GM23338 (cell line): Measurements from ENCODE around the gene NPHP4. TPM values are rescaled to one million over a fixed set of nuclear protein-coding genes. Genes with fewer than 3 reads are reported as not detected.

ENCODE experiments used
- ATAC-seq: fragments of 200-7000 bp; cut with Tn5 transposase; 3 replicates; pipeline ENCODE4 v1.9.1; 2020
- DNase-seq: peaks from one replicate; pipeline ENCODE4 v3.0.0-alpha.2; 2015; ENCODE audit warnings: low spot score
- H2AFZ ChIP-seq: fragments of 200-600 bp; sonication (generic); 2 replicates; pipeline ENCODE4 v1.8.0; 2016; ENCODE audit warnings: antibody characterized with exemption, mild to moderate bottlenecking, moderate library complexity
- H3F3A ChIP-seq: fragments of 200-600 bp; sonication (generic); replicated peaks from 2 replicates; pipeline ENCODE4 v1.8.0; 2017; ENCODE audit warnings: antibody characterized with exemption, mixed run types, low read depth
- H3K27ac ChIP-seq: fragments of 200-600 bp; sonication (generic); 2 replicates; pipeline ENCODE4 v1.6.1; 2016; ENCODE audit warnings: low read depth
- H3K27me3 ChIP-seq: fragments of 200-600 bp; sonication (generic); 2 replicates; pipeline ENCODE4 v1.8.0; 2016; ENCODE audit warnings: mild to moderate bottlenecking, mixed run types, moderate library complexity; ENCODE audit not compliant: insufficient read depth
- H3K36me3 ChIP-seq: fragments of 200-600 bp; sonication (generic); 2 replicates; pipeline ENCODE4 v1.8.0; 2016; ENCODE audit warnings: mild to moderate bottlenecking; ENCODE audit not compliant: insufficient read depth
- H3K4me1 ChIP-seq: fragments of 200-600 bp; sonication (generic); 2 replicates; pipeline ENCODE4 v1.8.0; 2016; ENCODE audit warnings: mild to moderate bottlenecking, moderate library complexity; ENCODE audit not compliant: insufficient read depth
- H3K4me2 ChIP-seq: fragments of 200-600 bp; sonication (generic); 2 replicates; pipeline ENCODE4 v1.7.1; 2017; ENCODE audit warnings: mixed run types
- H3K4me3 ChIP-seq: fragments of 200-600 bp; sonication (generic); 2 replicates; pipeline ENCODE4 v1.6.1; 2016; ENCODE audit warnings: mixed run types
- H3K79me2 ChIP-seq: fragments of 200-600 bp; sonication (generic); replicated peaks from 2 replicates; pipeline ENCODE4 v1.8.0; 2017; ENCODE audit warnings: mild to moderate bottlenecking; ENCODE audit not compliant: insufficient read depth
- H3K9me2 ChIP-seq: fragments of 200-600 bp; sonication (generic); 2 replicates; pipeline ENCODE4 v1.8.0; 2017; ENCODE audit not compliant: insufficient read depth
- H4K20me1 ChIP-seq: fragments of 200-600 bp; sonication (generic); replicated peaks from 2 replicates; pipeline ENCODE4 v1.8.0; 2017; ENCODE audit warnings: mild to moderate bottlenecking; ENCODE audit not compliant: insufficient read depth
- H3K27ac Mint-ChIP-seq: 2 replicates; pipeline ENCODE4 v1.8.0; 2020; ENCODE audit warnings: inconsistent platforms, mild to moderate bottlenecking, moderate library complexity, mixed read lengths
- H3K27me3 Mint-ChIP-seq: 3 replicates; pipeline ENCODE4 v1.8.0; 2022; ENCODE audit warnings: low read depth, mild to moderate bottlenecking, moderate library complexity, mixed read lengths, inconsistent platforms; ENCODE audit not compliant: insufficient read depth, poor library complexity
- H3K36me3 Mint-ChIP-seq: 3 replicates; pipeline ENCODE4 v1.8.0; 2021; ENCODE audit warnings: low read depth, mild to moderate bottlenecking, inconsistent platforms, moderate library complexity, mixed read lengths
- H3K4me1 Mint-ChIP-seq: 3 replicates; pipeline ENCODE4 v1.8.0; 2020; ENCODE audit warnings: mild to moderate bottlenecking, inconsistent platforms, mixed read lengths
- H3K4me3 Mint-ChIP-seq: 3 replicates; pipeline ENCODE4 v1.8.0; 2021; ENCODE audit warnings: moderate library complexity, mild to moderate bottlenecking, inconsistent platforms, mixed read lengths
- H3K9me3 Mint-ChIP-seq: 3 replicates; pipeline ENCODE4 v1.8.0; 2020; ENCODE audit warnings: moderate library complexity, mild to moderate bottlenecking, inconsistent platforms, mixed read lengths
- CREB1 ChIP-seq: fragments of 250-450 bp; sonication (Bioruptor Pico); IDR thresholded peaks from 2 replicates; pipeline ENCODE4 v1.5.0; 2020; ENCODE audit warnings: low read depth, mild to moderate bottlenecking, moderate library complexity
- EZH2 ChIP-seq: fragments of 200-600 bp; sonication (generic); IDR thresholded peaks from one replicate; pipeline ENCODE4 v1.8.0; 2017; ENCODE audit warnings: antibody characterized with exemption, mild to moderate bottlenecking, low read depth; ENCODE audit not compliant: unreplicated experiment
- EZH2phosphoT487 ChIP-seq: fragments of 200-600 bp; sonication (generic); IDR thresholded peaks from one replicate; pipeline ENCODE4 v1.8.1; 2018; ENCODE audit warnings: antibody characterized with exemption; ENCODE audit not compliant: unreplicated experiment
- JUNB ChIP-seq: IDR thresholded peaks from one replicate; pipeline ENCODE4 v1.6.1; 2016; ENCODE audit warnings: antibody characterized with exemption; ENCODE audit not compliant: unreplicated experiment
- NANOG ChIP-seq: IDR thresholded peaks from 2 replicates; pipeline ENCODE4 v1.6.1; 2016; ENCODE audit warnings: antibody characterized with exemption, borderline replicate concordance
- POLR2AphosphoS5 ChIP-seq: IDR thresholded peaks from 2 replicates; pipeline ENCODE4 v1.6.1; 2016; ENCODE audit warnings: antibody characterized with exemption, low read depth
- STAT1 ChIP-seq: IDR thresholded peaks from one replicate; pipeline ENCODE4 v1.6.1; 2016; ENCODE audit warnings: antibody characterized with exemption; ENCODE audit not compliant: unreplicated experiment
- ZNF114 ChIP-seq: fragments of 250-450 bp; sonication (Bioruptor Pico); IDR thresholded peaks from 2 replicates; pipeline ENCODE4 v1.5.0; 2020; ENCODE audit warnings: mild to moderate bottlenecking, moderate library complexity
- ZNF331 ChIP-seq: fragments of 250-450 bp; sonication (Bioruptor Pico); IDR thresholded peaks from 2 replicates; pipeline ENCODE4 v1.5.0; 2020; ENCODE audit warnings: low read depth, mild to moderate bottlenecking, moderate library complexity
- polyA plus RNA-seq: library from polyadenylated mRNA; unstranded; fragments of >200 nt; fragmentation: Nextera tagmentation; extraction: Ambion mirVana; gene quantifications from 2 replicates; pipeline ENCODE4 v1.2.1, GENCODE V29; 2016
- total RNA-seq: library from RNA; depleted of rRNA; stranded (reverse); fragments of >200 nt; shearing (Covaris generic); gene quantifications from 2 replicates; pipeline ENCODE4 v1.2.3, GENCODE V29; 2014
- TF ChIP-seq, protein P1 (sequence below): fragments of 250-450 bp; sonication (Bioruptor Pico); IDR thresholded peaks from 2 replicates; pipeline ENCODE4 v1.5.0; 2020; ENCODE audit warnings: mild to moderate bottlenecking, moderate library complexity
- TF ChIP-seq, protein P2 (sequence below): IDR thresholded peaks from 2 replicates; pipeline ENCODE4 v1.6.1; 2016; ENCODE audit warnings: antibody characterized with exemption
- TF ChIP-seq, protein P3 (sequence below): IDR thresholded peaks from one replicate; pipeline ENCODE4 v1.6.1; 2018; ENCODE audit warnings: antibody characterized with exemption; ENCODE audit not compliant: unreplicated experiment
- TF ChIP-seq, protein P4 (sequence below), 2 experiments: fragments of 200-600 bp in 1 of 2; sonication (generic) in 1 of 2; conservative IDR thresholded peaks; 2 replicates each; pipeline versions ENCODE4 v1.5.1 to v1.6.1; 2016 to 2017; ENCODE audit warnings: antibody characterized with exemption in 2 of 2, low read depth in 2 of 2, mild to moderate bottlenecking in 2 of 2, moderate library complexity in 1 of 2

Gene NPHP4
- total and polyA plus RNA-seq, 2 experiments from 2014 or later: 2.5 to 12.4 TPM

DNA sequence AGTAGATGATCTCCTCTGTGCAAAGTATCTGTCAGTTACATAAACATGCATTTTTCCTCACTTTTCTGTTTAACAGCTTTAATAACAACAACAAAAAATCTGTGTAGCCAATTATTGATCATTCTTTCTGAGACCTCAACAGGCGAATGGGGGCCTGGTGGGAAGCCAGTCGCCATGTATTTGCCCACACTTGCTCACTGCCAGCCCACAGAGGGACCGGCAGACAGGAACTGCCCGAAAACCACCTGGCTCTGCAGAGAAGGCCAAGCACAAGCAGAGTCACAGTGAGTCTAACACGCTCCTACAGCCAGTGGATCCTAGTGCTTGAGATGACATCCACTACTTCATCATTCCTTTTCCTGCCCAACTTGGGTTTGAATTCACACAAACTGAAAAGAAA is 56.1 kb downstream of the NPHP4 start:
- Mint-ChIP-seq H3K36me3 (peaks cover 27% of the 10 kb centered on the region), H3K4me3 (no peak overlapping the region), H3K27me3 (peaks cover 9% of the 10 kb centered on the region), H3K4me1 (peaks cover 17% of the 10 kb centered on the region), H3K9me3 (peaks cover 4% of the 10 kb centered on the region; the same call in 1 of the 3 replicates), H3K27ac (no peak overlapping the region)
- Histone ChIP-seq H3K27me3 (no peaks in the 10 kb centered on the region), H3F3A (no peaks in the 10 kb centered on the region), H3K4me3 (no peak overlapping the region), H3K79me2 (no peaks in the 10 kb centered on the region), H3K36me3 (peaks cover 3% of the 10 kb centered on the region; the same call in 1 of the 2 replicates), H2AFZ (no peak overlapping the region), H3K4me1 (peaks cover 6% of the 10 kb centered on the region; the same call in 1 of the 2 replicates), H3K4me2 (no peak overlapping the region), H3K9me2 (no peaks in the 10 kb centered on the region), H3K27ac (no peak overlapping the region), H4K20me1 (no peaks in the 10 kb centered on the region; the same call in none of the 2 replicates)
- ATAC-seq: no peak
- TF ChIP-seq ZNF331 (CRISPR knock-in tag): no peak
- no peak for TF ChIP-seq ZNF114 (CRISPR knock-in tag)
- no peak for TF ChIP-seq EZH2
- no peak for TF ChIP-seq POLR2AphosphoS5
- TF ChIP-seq, protein P1, sequence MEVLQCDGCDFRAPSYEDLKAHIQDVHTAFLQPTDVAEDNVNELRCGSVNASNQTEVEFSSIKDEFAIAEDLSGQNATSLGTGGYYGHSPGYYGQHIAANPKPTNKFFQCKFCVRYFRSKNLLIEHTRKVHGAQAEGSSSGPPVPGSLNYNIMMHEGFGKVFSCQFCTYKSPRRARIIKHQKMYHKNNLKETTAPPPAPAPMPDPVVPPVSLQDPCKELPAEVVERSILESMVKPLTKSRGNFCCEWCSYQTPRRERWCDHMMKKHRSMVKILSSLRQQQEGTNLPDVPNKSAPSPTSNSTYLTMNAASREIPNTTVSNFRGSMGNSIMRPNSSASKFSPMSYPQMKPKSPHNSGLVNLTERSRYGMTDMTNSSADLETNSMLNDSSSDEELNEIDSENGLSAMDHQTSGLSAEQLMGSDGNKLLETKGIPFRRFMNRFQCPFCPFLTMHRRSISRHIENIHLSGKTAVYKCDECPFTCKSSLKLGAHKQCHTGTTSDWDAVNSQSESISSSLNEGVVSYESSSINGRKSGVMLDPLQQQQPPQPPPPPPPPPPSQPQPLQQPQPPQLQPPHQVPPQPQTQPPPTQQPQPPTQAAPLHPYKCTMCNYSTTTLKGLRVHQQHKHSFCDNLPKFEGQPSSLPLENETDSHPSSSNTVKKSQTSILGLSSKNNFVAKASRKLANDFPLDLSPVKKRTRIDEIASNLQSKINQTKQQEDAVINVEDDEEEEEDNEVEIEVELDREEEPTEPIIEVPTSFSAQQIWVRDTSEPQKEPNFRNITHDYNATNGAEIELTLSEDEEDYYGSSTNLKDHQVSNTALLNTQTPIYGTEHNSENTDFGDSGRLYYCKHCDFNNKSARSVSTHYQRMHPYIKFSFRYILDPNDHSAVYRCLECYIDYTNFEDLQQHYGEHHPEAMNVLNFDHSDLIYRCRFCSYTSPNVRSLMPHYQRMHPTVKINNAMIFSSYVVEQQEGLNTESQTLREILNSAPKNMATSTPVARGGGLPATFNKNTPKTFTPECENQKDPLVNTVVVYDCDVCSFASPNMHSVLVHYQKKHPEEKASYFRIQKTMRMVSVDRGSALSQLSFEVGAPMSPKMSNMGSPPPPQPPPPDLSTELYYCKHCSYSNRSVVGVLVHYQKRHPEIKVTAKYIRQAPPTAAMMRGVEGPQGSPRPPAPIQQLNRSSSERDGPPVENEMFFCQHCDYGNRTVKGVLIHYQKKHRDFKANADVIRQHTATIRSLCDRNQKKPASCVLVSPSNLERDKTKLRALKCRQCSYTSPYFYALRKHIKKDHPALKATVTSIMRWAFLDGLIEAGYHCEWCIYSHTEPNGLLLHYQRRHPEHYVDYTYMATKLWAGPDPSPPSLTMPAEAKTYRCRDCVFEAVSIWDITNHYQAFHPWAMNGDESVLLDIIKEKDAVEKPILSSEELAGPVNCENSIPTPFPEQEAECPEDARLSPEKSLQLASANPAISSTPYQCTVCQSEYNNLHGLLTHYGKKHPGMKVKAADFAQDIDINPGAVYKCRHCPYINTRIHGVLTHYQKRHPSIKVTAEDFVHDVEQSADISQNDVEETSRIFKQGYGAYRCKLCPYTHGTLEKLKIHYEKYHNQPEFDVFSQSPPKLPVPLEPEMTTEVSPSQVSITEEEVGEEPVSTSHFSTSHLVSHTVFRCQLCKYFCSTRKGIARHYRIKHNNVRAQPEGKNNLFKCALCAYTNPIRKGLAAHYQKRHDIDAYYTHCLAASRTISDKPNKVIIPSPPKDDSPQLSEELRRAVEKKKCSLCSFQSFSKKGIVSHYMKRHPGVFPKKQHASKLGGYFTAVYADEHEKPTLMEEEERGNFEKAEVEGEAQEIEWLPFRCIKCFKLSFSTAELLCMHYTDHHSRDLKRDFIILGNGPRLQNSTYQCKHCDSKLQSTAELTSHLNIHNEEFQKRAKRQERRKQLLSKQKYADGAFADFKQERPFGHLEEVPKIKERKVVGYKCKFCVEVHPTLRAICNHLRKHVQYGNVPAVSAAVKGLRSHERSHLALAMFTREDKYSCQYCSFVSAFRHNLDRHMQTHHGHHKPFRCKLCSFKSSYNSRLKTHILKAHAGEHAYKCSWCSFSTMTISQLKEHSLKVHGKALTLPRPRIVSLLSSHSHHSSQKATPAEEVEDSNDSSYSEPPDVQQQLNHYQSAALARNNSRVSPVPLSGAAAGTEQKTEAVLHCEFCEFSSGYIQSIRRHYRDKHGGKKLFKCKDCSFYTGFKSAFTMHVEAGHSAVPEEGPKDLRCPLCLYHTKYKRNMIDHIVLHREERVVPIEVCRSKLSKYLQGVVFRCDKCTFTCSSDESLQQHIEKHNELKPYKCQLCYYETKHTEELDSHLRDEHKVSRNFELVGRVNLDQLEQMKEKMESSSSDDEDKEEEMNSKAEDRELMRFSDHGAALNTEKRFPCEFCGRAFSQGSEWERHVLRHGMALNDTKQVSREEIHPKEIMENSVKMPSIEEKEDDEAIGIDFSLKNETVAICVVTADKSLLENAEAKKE (CRISPR knock-in tag): no peak
- no peak for TF ChIP-seq JUNB
- no peak for TF ChIP-seq STAT1
- TF ChIP-seq, protein P2, sequence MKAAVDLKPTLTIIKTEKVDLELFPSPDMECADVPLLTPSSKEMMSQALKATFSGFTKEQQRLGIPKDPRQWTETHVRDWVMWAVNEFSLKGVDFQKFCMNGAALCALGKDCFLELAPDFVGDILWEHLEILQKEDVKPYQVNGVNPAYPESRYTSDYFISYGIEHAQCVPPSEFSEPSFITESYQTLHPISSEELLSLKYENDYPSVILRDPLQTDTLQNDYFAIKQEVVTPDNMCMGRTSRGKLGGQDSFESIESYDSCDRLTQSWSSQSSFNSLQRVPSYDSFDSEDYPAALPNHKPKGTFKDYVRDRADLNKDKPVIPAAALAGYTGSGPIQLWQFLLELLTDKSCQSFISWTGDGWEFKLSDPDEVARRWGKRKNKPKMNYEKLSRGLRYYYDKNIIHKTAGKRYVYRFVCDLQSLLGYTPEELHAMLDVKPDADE: no peak
- TF ChIP-seq CREB1 (CRISPR knock-in tag): no peak
- no peak for TF ChIP-seq EZH2phosphoT487
- TF ChIP-seq, protein P3, sequence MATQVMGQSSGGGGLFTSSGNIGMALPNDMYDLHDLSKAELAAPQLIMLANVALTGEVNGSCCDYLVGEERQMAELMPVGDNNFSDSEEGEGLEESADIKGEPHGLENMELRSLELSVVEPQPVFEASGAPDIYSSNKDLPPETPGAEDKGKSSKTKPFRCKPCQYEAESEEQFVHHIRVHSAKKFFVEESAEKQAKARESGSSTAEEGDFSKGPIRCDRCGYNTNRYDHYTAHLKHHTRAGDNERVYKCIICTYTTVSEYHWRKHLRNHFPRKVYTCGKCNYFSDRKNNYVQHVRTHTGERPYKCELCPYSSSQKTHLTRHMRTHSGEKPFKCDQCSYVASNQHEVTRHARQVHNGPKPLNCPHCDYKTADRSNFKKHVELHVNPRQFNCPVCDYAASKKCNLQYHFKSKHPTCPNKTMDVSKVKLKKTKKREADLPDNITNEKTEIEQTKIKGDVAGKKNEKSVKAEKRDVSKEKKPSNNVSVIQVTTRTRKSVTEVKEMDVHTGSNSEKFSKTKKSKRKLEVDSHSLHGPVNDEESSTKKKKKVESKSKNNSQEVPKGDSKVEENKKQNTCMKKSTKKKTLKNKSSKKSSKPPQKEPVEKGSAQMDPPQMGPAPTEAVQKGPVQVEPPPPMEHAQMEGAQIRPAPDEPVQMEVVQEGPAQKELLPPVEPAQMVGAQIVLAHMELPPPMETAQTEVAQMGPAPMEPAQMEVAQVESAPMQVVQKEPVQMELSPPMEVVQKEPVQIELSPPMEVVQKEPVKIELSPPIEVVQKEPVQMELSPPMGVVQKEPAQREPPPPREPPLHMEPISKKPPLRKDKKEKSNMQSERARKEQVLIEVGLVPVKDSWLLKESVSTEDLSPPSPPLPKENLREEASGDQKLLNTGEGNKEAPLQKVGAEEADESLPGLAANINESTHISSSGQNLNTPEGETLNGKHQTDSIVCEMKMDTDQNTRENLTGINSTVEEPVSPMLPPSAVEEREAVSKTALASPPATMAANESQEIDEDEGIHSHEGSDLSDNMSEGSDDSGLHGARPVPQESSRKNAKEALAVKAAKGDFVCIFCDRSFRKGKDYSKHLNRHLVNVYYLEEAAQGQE: no peak
- TF ChIP-seq, protein P4, sequence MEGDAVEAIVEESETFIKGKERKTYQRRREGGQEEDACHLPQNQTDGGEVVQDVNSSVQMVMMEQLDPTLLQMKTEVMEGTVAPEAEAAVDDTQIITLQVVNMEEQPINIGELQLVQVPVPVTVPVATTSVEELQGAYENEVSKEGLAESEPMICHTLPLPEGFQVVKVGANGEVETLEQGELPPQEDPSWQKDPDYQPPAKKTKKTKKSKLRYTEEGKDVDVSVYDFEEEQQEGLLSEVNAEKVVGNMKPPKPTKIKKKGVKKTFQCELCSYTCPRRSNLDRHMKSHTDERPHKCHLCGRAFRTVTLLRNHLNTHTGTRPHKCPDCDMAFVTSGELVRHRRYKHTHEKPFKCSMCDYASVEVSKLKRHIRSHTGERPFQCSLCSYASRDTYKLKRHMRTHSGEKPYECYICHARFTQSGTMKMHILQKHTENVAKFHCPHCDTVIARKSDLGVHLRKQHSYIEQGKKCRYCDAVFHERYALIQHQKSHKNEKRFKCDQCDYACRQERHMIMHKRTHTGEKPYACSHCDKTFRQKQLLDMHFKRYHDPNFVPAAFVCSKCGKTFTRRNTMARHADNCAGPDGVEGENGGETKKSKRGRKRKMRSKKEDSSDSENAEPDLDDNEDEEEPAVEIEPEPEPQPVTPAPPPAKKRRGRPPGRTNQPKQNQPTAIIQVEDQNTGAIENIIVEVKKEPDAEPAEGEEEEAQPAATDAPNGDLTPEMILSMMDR (conservative IDR thresholded peaks at IDR 0.05; ENCODE audit: low read depth in 2 of 2): no peak
- TF ChIP-seq NANOG: no peak
- no peak for DNase-seq
